D721Med (cell line): Measurements from ENCODE around the gene SMIM41.
A peak's percentile ranks its signal among the peaks of the same experiment; 100 is the strongest.
"Not testable (repeated sequence)": the region's sequence is repeated elsewhere in the genome, so short reads cannot be mapped to it uniquely, and the experiment has no call there.

Source experiments
- DNase-seq: peaks from one replicate; pipeline ENCODE4 v3.0.0; 2011; ENCODE audit warnings: low spot score; ENCODE audit not compliant: insufficient read length
- FAIRE-seq: peaks from 2 replicates; lab custom pipeline; 2011; peaks lifted over from hg19 to GRCh38; lab: Jason Lieb, UNC
- CTCF ChIP-seq: IDR thresholded peaks from 2 replicates; pipeline ENCODE4 v1.5.1; 2012; ENCODE audit warnings: mild to moderate bottlenecking, control low read depth; ENCODE audit not compliant: insufficient read depth; ENCODE audit errors: missing control alignments

The SMIM41 gene

GRCh38 chr12:52117806-52118475 lies 38.4 kb downstream of the SMIM41 start:
- not testable (repeated sequence) for DNase-seq, FAIRE-seq

GRCh38 chr12:52119398-52120254 lies 40.1 kb downstream of the SMIM41 start:
- peak; percentile 61 for DNase-seq
- FAIRE-seq: no peak
- peak; percentile 36 for TF ChIP-seq CTCF

GRCh38 chr12:52120951-52121823 lies 41.7 kb downstream of the SMIM41 start:
- TF ChIP-seq CTCF: no peak
- no peak for FAIRE-seq
- DNase-seq: no peak

GRCh38 chr12:52121824-52122539 lies 42.5 kb downstream of the SMIM41 start:
- FAIRE-seq (no peak), DNase-seq (peak; percentile 62)
- peak; percentile 60 for TF ChIP-seq CTCF

- FAIRE-seq (no peak), DNase-seq (no peak)
- TF ChIP-seq CTCF: no peak
Observed at GRCh38 chr12:52122540-52122871, 43.0 kb downstream of the SMIM41 start.

GRCh38 chr12:52122904-52123303 lies 43.4 kb downstream of the SMIM41 start:
- FAIRE-seq (no peak), DNase-seq (no peak)
- TF ChIP-seq CTCF: no peak
